Loucy (cell line): ENCODE results near the gene CEP41.

Source experiments
- H2AFZ ChIP-seq: fragments of 200-600 bp; sonication (generic); 2 replicates; pipeline ENCODE4 v1.6.0; 2016; ENCODE audit warnings: antibody characterized with exemption, mild to moderate bottlenecking, low read length, moderate library complexity
- H3F3A ChIP-seq: fragments of 200-600 bp; 2 replicates; pipeline ENCODE4 v1.6.0; 2016; ENCODE audit warnings: antibody characterized with exemption, low read depth, mild to moderate bottlenecking
- H3K27me3 ChIP-seq: fragments of 200-600 bp; sonication (generic); 2 replicates; pipeline ENCODE4 v1.6.1; 2014; ENCODE audit warnings: low read length, mild to moderate bottlenecking; ENCODE audit not compliant: insufficient read depth, poor library complexity, severe bottlenecking
- H3K36me3 ChIP-seq: fragments of 200-600 bp; sonication (generic); 2 replicates; pipeline ENCODE4 v1.6.1; 2016; ENCODE audit warnings: low read length; ENCODE audit not compliant: insufficient read depth
- H3K4me1 ChIP-seq: fragments of 200-600 bp; sonication (generic); 2 replicates; pipeline ENCODE4 v1.5.1; 2014; ENCODE audit warnings: low read length, mild to moderate bottlenecking; ENCODE audit not compliant: insufficient read depth, poor library complexity, severe bottlenecking
- H3K4me2 ChIP-seq: fragments of 200-600 bp; sonication (generic); 2 replicates; pipeline ENCODE4 v1.6.0; 2014; ENCODE audit warnings: antibody characterized with exemption, low read length, low read depth, mild to moderate bottlenecking; ENCODE audit not compliant: poor library complexity, severe bottlenecking
- H3K4me3 ChIP-seq: fragments of 200-600 bp; sonication (generic); 2 replicates; pipeline ENCODE4 v1.5.1; 2014; ENCODE audit warnings: low read length, mild to moderate bottlenecking, mixed read lengths; ENCODE audit not compliant: poor library complexity, severe bottlenecking
- H3K79me2 ChIP-seq: fragments of 200-600 bp; sonication (generic); 2 replicates; pipeline ENCODE4 v1.6.1; 2014; ENCODE audit warnings: low read length; ENCODE audit not compliant: insufficient read depth
- H3K9ac ChIP-seq: fragments of 200-600 bp; sonication (generic); 2 replicates; pipeline ENCODE4 v1.6.0; 2014; ENCODE audit warnings: mild to moderate bottlenecking, low read depth, low read length, moderate library complexity; ENCODE audit not compliant: poor library complexity, severe bottlenecking
- H3K9me2 ChIP-seq: fragments of 200-600 bp; sonication (generic); replicated peaks from 2 replicates; pipeline ENCODE4 v1.6.1; 2016; ENCODE audit warnings: low read depth, low read length, mixed read lengths
- H3K9me3 ChIP-seq: fragments of 200-600 bp; sonication (generic); 2 replicates; pipeline ENCODE4 v1.6.1; 2014; ENCODE audit warnings: mild to moderate bottlenecking, antibody characterized with exemption, low read length, low read depth; ENCODE audit not compliant: insufficient read depth
- H4K20me1 ChIP-seq: fragments of 200-600 bp; sonication (generic); 2 replicates; pipeline ENCODE4 v1.6.0; 2014; ENCODE audit warnings: antibody characterized with exemption, low read length, mild to moderate bottlenecking; ENCODE audit not compliant: insufficient read depth, poor library complexity, severe bottlenecking
- EZH2phosphoT487 ChIP-seq: fragments of 200-600 bp; IDR thresholded peaks from 2 replicates; pipeline ENCODE4 v1.6.1; 2018; ENCODE audit warnings: antibody characterized with exemption, mild to moderate bottlenecking, moderate library complexity, borderline replicate concordance
- TF ChIP-seq, protein P1 (sequence below): fragments of 200-600 bp; sonication (generic); conservative IDR thresholded peaks from 2 replicates; pipeline ENCODE4 v1.5.1; 2014; ENCODE audit warnings: mild to moderate bottlenecking, antibody characterized with exemption, low read length

CEP41 gene

DNA sequence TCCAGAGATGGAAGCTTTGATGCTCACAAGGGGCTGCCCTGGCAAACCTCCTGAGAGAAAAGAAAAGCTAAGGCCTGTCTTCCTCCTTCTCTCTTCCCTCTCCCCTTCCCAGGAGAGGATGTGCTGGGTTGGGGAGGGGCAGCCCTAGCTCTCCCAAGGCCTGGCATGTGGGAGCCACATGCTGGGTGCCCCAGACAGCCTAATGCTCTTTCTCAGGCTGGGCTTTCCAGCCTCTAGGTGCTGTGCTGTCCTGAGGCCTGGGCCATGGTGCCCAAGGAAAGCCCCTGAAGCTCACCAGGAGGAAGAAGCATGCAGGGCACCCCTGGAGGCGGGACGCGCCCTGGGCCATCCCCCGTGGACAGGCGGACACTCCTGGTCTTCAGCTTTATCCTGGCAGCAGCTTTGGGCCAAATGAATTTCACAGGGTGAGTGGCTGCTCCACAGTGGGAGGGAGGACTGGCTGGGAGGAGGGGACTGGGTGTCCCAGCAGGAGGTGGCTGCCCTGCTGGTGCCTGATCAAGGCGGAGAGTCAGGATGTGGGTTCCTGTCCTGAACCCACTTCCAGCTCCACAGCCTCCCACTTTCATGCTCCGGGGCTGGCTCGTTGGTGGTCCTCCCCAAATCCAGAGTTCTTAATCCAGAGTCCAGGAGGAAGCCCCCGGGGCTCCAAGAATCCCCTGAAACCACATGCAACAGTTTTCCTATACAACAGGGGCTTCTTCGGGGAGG lies 94.5 kb downstream of the CEP41 start:
- H3F3A ChIP-seq: no peaks in the 10 kb centered on the region
- H4K20me1 ChIP-seq: no peaks in the 10 kb centered on the region
- no peak overlapping the region for H2AFZ ChIP-seq
- H3K4me3 ChIP-seq: no peak overlapping the region
- no peaks in the 10 kb centered on the region for H3K4me1 ChIP-seq
- no peak overlapping the region for H3K9ac ChIP-seq
- no peaks in the 10 kb centered on the region for H3K9me3 ChIP-seq
- H3K79me2 ChIP-seq: no peaks in the 10 kb centered on the region
- no peaks in the 10 kb centered on the region for H3K9me2 ChIP-seq
- TF ChIP-seq, protein P1, sequence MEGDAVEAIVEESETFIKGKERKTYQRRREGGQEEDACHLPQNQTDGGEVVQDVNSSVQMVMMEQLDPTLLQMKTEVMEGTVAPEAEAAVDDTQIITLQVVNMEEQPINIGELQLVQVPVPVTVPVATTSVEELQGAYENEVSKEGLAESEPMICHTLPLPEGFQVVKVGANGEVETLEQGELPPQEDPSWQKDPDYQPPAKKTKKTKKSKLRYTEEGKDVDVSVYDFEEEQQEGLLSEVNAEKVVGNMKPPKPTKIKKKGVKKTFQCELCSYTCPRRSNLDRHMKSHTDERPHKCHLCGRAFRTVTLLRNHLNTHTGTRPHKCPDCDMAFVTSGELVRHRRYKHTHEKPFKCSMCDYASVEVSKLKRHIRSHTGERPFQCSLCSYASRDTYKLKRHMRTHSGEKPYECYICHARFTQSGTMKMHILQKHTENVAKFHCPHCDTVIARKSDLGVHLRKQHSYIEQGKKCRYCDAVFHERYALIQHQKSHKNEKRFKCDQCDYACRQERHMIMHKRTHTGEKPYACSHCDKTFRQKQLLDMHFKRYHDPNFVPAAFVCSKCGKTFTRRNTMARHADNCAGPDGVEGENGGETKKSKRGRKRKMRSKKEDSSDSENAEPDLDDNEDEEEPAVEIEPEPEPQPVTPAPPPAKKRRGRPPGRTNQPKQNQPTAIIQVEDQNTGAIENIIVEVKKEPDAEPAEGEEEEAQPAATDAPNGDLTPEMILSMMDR: no peak
- no peak for TF ChIP-seq EZH2phosphoT487
- no peaks in the 10 kb centered on the region for H3K27me3 ChIP-seq
- no peak overlapping the region for H3K4me2 ChIP-seq
- no peaks in the 10 kb centered on the region for H3K36me3 ChIP-seq

DNA sequence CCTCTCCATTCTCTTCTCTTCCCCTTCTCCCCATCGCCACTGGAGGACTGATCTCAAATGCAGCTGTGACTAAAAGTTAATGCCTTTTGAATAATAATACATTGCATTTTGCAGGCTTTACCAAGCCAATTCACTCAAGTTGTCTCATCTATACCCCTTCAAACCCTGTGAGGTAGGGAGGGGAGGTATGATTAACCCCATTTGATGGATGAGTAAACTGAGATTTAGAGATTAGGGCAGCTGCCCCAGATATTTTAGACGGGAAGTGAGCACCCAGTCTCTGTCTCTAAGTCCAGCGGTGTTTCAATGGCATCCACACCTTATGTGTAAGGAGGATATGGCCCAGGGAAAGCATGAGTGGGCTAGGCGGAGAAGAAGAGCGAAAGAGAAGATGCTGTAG lies 95.1 kb downstream of the CEP41 start:
- Histone ChIP-seq H3K9me3 (no peaks in the 10 kb centered on the region), H4K20me1 (no peaks in the 10 kb centered on the region), H3K9me2 (no peaks in the 10 kb centered on the region), H3K27me3 (no peaks in the 10 kb centered on the region), H3K79me2 (no peaks in the 10 kb centered on the region), H3K4me3 (no peak overlapping the region), H3K4me2 (no peak overlapping the region), H2AFZ (no peak overlapping the region), H3K36me3 (no peaks in the 10 kb centered on the region), H3F3A (no peaks in the 10 kb centered on the region), H3K9ac (no peak overlapping the region), H3K4me1 (no peaks in the 10 kb centered on the region)
- TF ChIP-seq, protein P1: no peak
- TF ChIP-seq EZH2phosphoT487: no peak

DNA sequence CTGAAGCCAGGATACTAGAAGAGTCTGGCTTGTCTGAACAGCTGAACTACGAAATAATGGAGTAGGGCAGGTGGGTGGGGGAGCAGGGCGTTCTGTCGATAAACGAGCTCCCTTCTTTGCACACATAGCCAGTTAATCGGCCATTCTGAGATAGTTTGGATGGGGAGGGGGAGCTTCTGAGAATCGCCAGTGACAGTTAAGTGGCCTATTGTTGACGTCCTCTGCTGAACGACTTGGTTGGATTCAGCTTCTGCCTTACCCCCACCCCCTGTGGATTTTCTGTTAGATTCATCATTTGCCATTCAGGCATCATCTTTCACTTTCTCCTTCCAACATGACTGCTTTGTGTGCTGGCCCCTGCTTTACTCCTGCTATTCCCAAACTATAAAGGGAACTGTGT lies 95.7 kb downstream of the CEP41 start:
- H3K4me3 ChIP-seq: no peak overlapping the region
- no peaks in the 10 kb centered on the region for H3K27me3 ChIP-seq
- H3K9me2 ChIP-seq: no peaks in the 10 kb centered on the region
- H4K20me1 ChIP-seq: no peaks in the 10 kb centered on the region
- no peaks in the 10 kb centered on the region for H3K9me3 ChIP-seq
- no peaks in the 10 kb centered on the region for H3F3A ChIP-seq
- H3K4me2 ChIP-seq: no peak overlapping the region
- H3K9ac ChIP-seq: no peak overlapping the region
- H2AFZ ChIP-seq: no peak overlapping the region
- no peaks in the 10 kb centered on the region for H3K36me3 ChIP-seq
- no peaks in the 10 kb centered on the region for H3K79me2 ChIP-seq
- no peak for TF ChIP-seq EZH2phosphoT487
- TF ChIP-seq, protein P1: no peak
- H3K4me1 ChIP-seq: no peaks in the 10 kb centered on the region
